PC-3 (cell line): ENCODE measurements around the gene VPS26C. TPM values are rescaled to one million over a fixed set of nuclear protein-coding genes. Genes with fewer than 3 reads are reported as not detected.

Experiments used
- ATAC-seq: fragments of 200-7000 bp; cut with Tn5 transposase; 2 replicates; pipeline ENCODE4 v1.9.1; 2020; ENCODE audit warnings: mild to moderate bottlenecking, moderate library complexity
- BruUV-seq: library from RNA; stranded (reverse); fragments of 400-500 nt; replicated peaks from 2 replicates; lab custom pipeline; 2021; lab: Mats Ljungman, UMichigan
- CTCF ChIA-PET: fragments of 300-600 bp; sonication (Branson Sonifier 250); formaldehyde crosslinking; loops from one replicate; lab custom pipeline; 2022; ENCODE audit warnings: antibody characterized with exemption; lab: Charles Lee
- POLR2A ChIA-PET: fragments of 300-600 bp; sonication (Branson Sonifier 250); formaldehyde crosslinking; loops from one replicate; lab custom pipeline; 2022; ENCODE audit warnings: antibody characterized with exemption; ENCODE audit not compliant: unreplicated experiment; lab: Charles Lee
- DNase-seq: peaks from one replicate; pipeline ENCODE4 v3.0.0-alpha.2; 2015
- H2AFZ ChIP-seq: fragments of 300-600 bp; sonication (generic); 2 replicates; pipeline ENCODE4 v1.6.0; 2016; ENCODE audit warnings: antibody characterized with exemption, low read length
- H3F3A ChIP-seq: fragments of 300-600 bp; sonication (generic); one replicate; pipeline ENCODE4 v1.6.0; 2017; ENCODE audit warnings: antibody characterized with exemption, low read length, control low read depth, mild to moderate bottlenecking; ENCODE audit not compliant: unreplicated experiment
- H3K27ac ChIP-seq: fragments of 300-600 bp; sonication (generic); 2 replicates; pipeline ENCODE4 v1.5.1; 2016; ENCODE audit warnings: mild to moderate bottlenecking, low read length
- H3K27me3 ChIP-seq: fragments of 300-600 bp; sonication (generic); 2 replicates; pipeline ENCODE4 v1.6.1; 2016; ENCODE audit warnings: low read length, mixed read lengths
- H3K36me3 ChIP-seq: fragments of 300-600 bp; sonication (generic); 2 replicates; pipeline ENCODE4 v1.6.1; 2016; ENCODE audit warnings: low read depth, mixed run types, low read length, mixed read lengths
- H3K4me1 ChIP-seq: fragments of 300-600 bp; sonication (generic); 2 replicates; pipeline ENCODE4 v1.5.1; 2016; ENCODE audit warnings: low read length; ENCODE audit not compliant: insufficient read depth
- H3K4me2 ChIP-seq: fragments of 300-600 bp; sonication (generic); 2 replicates; pipeline ENCODE4 v1.6.0; 2016; ENCODE audit warnings: low read length
- H3K4me3 ChIP-seq: fragments of 300-600 bp; sonication (generic); 2 replicates; pipeline ENCODE4 v1.5.1; 2016; ENCODE audit warnings: mild to moderate bottlenecking, low read length, mixed read lengths
- H3K79me2 ChIP-seq: fragments of 300-600 bp; sonication (generic); 2 replicates; pipeline ENCODE4 v1.6.1; 2017; ENCODE audit warnings: low read length, mixed read lengths
- H3K9ac ChIP-seq: fragments of 300-600 bp; sonication (generic); 2 replicates; pipeline ENCODE4 v1.6.0; 2016; ENCODE audit warnings: mild to moderate bottlenecking, low read length
- H3K9me2 ChIP-seq: fragments of 300-600 bp; sonication (generic); replicated peaks from 2 replicates; pipeline ENCODE4 v1.6.1; 2016; ENCODE audit warnings: mixed run types, low read length, mixed read lengths
- H3K9me3 ChIP-seq: fragments of 300-600 bp; sonication (generic); 2 replicates; pipeline ENCODE4 v1.6.1; 2016; ENCODE audit warnings: low read length, mixed read lengths
- H4K20me1 ChIP-seq: fragments of 300-600 bp; sonication (generic); 2 replicates; pipeline ENCODE4 v1.6.1; 2016; ENCODE audit warnings: low read length, mixed read lengths
- EZH2 ChIP-seq: fragments of 300-600 bp; sonication (generic); IDR thresholded peaks from one replicate; pipeline ENCODE4 v1.6.1; 2017; ENCODE audit warnings: antibody characterized with exemption, mild to moderate bottlenecking, low read length; ENCODE audit not compliant: unreplicated experiment
- EZH2phosphoT487 ChIP-seq: fragments of 300-600 bp; sonication (generic); IDR thresholded peaks from 2 replicates; pipeline ENCODE4 v1.6.1; 2018; ENCODE audit warnings: mild to moderate bottlenecking, antibody characterized with exemption, low read length, borderline replicate concordance
- intact Hi-C: fragments of 100-400 bp; cut with micrococcal nuclease; formaldehyde crosslinking; loops from 2 replicates; pipeline ENCODE4 v1.9.0; 2023
- total RNA-seq: library from RNA; depleted of rRNA; stranded (reverse); fragments of >200 nt; gene quantifications from 2 replicates; pipeline ENCODE4 v1.2.3, GENCODE V29; 2014
- TF ChIP-seq, protein P1 (sequence below): fragments of 300-600 bp; sonication (generic); conservative IDR thresholded peaks from 2 replicates; pipeline ENCODE4 v1.5.1; 2017; ENCODE audit warnings: antibody characterized with exemption, low read depth, mild to moderate bottlenecking, low read length

Gene VPS26C
- total RNA-seq, 1 experiment from 2014 or later = 63.3 TPM

- Histone ChIP-seq H3K36me3 (no peaks in the 10 kb centered on the region), H3K79me2 (no peaks in the 10 kb centered on the region), H3K4me1 (no peaks in the 10 kb centered on the region), H3K4me3 (no peak overlapping the region), H3K9ac (no peak overlapping the region), H2AFZ (no peak overlapping the region), H3F3A (no peaks in the 10 kb centered on the region), H3K27me3 (no peaks in the 10 kb centered on the region), H3K9me3 (no peaks in the 10 kb centered on the region), H4K20me1 (no peaks in the 10 kb centered on the region), H3K9me2 (no peaks in the 10 kb centered on the region), H3K27ac (no peak overlapping the region), H3K4me2 (no peak overlapping the region)
- intact Hi-C loops = no loop called here
- CTCF ChIA-PET = no interaction called here
- no peak for DNase-seq
- no peak for ATAC-seq
- BruUV-seq = no TSS peak
- POLR2A ChIA-PET = no interaction called here
- TF ChIP-seq, protein P1, sequence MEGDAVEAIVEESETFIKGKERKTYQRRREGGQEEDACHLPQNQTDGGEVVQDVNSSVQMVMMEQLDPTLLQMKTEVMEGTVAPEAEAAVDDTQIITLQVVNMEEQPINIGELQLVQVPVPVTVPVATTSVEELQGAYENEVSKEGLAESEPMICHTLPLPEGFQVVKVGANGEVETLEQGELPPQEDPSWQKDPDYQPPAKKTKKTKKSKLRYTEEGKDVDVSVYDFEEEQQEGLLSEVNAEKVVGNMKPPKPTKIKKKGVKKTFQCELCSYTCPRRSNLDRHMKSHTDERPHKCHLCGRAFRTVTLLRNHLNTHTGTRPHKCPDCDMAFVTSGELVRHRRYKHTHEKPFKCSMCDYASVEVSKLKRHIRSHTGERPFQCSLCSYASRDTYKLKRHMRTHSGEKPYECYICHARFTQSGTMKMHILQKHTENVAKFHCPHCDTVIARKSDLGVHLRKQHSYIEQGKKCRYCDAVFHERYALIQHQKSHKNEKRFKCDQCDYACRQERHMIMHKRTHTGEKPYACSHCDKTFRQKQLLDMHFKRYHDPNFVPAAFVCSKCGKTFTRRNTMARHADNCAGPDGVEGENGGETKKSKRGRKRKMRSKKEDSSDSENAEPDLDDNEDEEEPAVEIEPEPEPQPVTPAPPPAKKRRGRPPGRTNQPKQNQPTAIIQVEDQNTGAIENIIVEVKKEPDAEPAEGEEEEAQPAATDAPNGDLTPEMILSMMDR = no peak
These were observed 30.2 kb upstream of the VPS26C start for GRCh38 chr21:37297364-37297763.

DNA sequence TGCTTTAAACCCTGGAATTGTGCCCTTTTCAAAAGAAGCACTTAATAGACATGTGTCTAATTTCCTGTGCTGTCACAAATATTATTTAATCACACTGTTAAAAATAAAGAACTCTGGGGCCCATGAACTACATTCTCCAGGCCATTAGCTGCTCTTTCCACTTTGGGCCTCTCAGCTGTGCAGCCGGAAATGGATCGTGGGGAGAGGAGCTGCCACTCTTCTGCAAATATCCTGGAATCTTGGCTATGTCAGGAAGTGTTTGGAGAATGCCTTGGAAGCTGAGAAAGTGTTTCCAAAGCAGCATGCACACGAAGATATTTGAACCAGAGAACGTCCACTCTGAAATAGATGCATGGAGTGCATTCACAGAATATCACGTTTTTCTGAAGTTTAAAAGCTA, 27.5 kb upstream of the VPS26C start:
- ATAC-seq = no peak
- TF ChIP-seq EZH2phosphoT487 = no peak
- TF ChIP-seq, protein P1 = no peak
- TF ChIP-seq EZH2 = no peak

GRCh38 chr21:37292941-37293340, 25.8 kb upstream of the VPS26C start:
- ChIA-PET POLR2A (no interaction called here), CTCF (no interaction called here)
- TF ChIP-seq, protein P1 = no peak
- no peak for TF ChIP-seq EZH2phosphoT487
- no peak for TF ChIP-seq EZH2
- no peaks in the 10 kb centered on the region for H3K9me2 ChIP-seq
- H3K27me3 ChIP-seq = no peaks in the 10 kb centered on the region
- intact Hi-C loops = no loop called here
- no peaks in the 10 kb centered on the region for H3K9me3 ChIP-seq
- H3K4me2 ChIP-seq = no peak overlapping the region
- no TSS peak for BruUV-seq
- no peak for DNase-seq
- no peaks in the 10 kb centered on the region for H4K20me1 ChIP-seq
- H3K27ac ChIP-seq = no peak overlapping the region
- H2AFZ ChIP-seq = no peak overlapping the region
- no peaks in the 10 kb centered on the region for H3K79me2 ChIP-seq
- no peaks in the 10 kb centered on the region for H3F3A ChIP-seq
- no peak overlapping the region for H3K9ac ChIP-seq
- H3K4me3 ChIP-seq = no peak overlapping the region
- H3K36me3 ChIP-seq = no peaks in the 10 kb centered on the region
- H3K4me1 ChIP-seq = no peaks in the 10 kb centered on the region
- ATAC-seq = no peak

More for the DNA sequence above, 27.5 kb upstream of the VPS26C start:
- no peaks in the 10 kb centered on the region for H3K36me3 ChIP-seq
- H2AFZ ChIP-seq = no peak overlapping the region
- no peak overlapping the region for H3K9ac ChIP-seq
- no peak for DNase-seq
- intact Hi-C loops = no loop called here
- ChIA-PET CTCF (no interaction called here), POLR2A (interaction anchor here (0.6 kb wide), 1 partner anchor 71 kb away, joined by 4 read pairs; no protein-coding TSS in a partner anchor)
- H3K9me2 ChIP-seq = no peaks in the 10 kb centered on the region
- H3K4me1 ChIP-seq = no peaks in the 10 kb centered on the region
- H3K4me3 ChIP-seq = no peak overlapping the region
- no peaks in the 10 kb centered on the region for H3F3A ChIP-seq
- no TSS peak for BruUV-seq
- H3K27me3 ChIP-seq = no peaks in the 10 kb centered on the region
- H3K79me2 ChIP-seq = no peaks in the 10 kb centered on the region
- H3K9me3 ChIP-seq = no peaks in the 10 kb centered on the region
- no peak overlapping the region for H3K27ac ChIP-seq
- H3K4me2 ChIP-seq = no peak overlapping the region
- no peaks in the 10 kb centered on the region for H4K20me1 ChIP-seq
